SK-N-SH (cell line): ENCODE results near the gene TAB2.

Experiments
- CTCF ChIP-seq: fragments of 200-600 bp; sonication (generic); IDR thresholded peaks from 2 replicates; pipeline ENCODE4 v1.6.1; 2017; ENCODE audit warnings: antibody characterized with exemption, mild to moderate bottlenecking, moderate library complexity
- FOXM1 ChIP-seq: IDR thresholded peaks from 2 replicates; pipeline ENCODE4 v1.4.0; 2012; ENCODE audit warnings: low read depth, mild to moderate bottlenecking
- REST ChIP-seq: IDR thresholded peaks from 2 replicates; pipeline ENCODE4 v1.6.1; 2012; ENCODE audit warnings: mild to moderate bottlenecking, low read depth, low read length, moderate library complexity

- TF ChIP-seq CTCF (no peak), REST (no peak), FOXM1 (no peak)
Measured at GRCh38 chr6:149293244-149293643, 24.3 kb upstream of the TAB2 start.
